CD1c-positive myeloid dendritic cell (primary cell): ENCODE results near the gene LMAN1L.

Experiments used
- DNase-seq: peaks from one replicate; pipeline ENCODE4 v3.0.0-alpha.2; 2016; ENCODE audit errors: extremely low spot score

LMAN1L gene

GRCh38 chr15:74812533-74812932 is at the start of gene LMAN1L:
Gene LMAN1L (plus strand): TSS chr15:74812835. CDS start chr15:74812855, 20 bp downstream.
- DNase-seq, result no peak

GRCh38 chr15:74763416-74763815 is 49.2 kb upstream of the LMAN1L start:
- DNase-seq, result no peak

- no peak for DNase-seq
These were observed 45.2 kb upstream of the LMAN1L start for GRCh38 chr15:74767167-74768098.

GRCh38 chr15:74768099-74768770 is 44.4 kb upstream of the LMAN1L start:
- no peak for DNase-seq

GRCh38 chr15:74768771-74769342 is 43.8 kb upstream of the LMAN1L start:
- DNase-seq, result peak; percentile 79

GRCh38 chr15:74769463-74770025 is 43.1 kb upstream of the LMAN1L start:
- no peak for DNase-seq

GRCh38 chr15:74770211-74770903 is 42.3 kb upstream of the LMAN1L start:
- no peak for DNase-seq

- no peak for DNase-seq
These were observed 39.3 kb upstream of the LMAN1L start for GRCh38 chr15:74773329-74773728.

GRCh38 chr15:74773731-74774252 is 38.8 kb upstream of the LMAN1L start:
- DNase-seq, result no peak

- DNase-seq, result peak; percentile 54
These were observed 37.5 kb upstream of the LMAN1L start for GRCh38 chr15:74775132-74775562.

GRCh38 chr15:74775894-74776293 is 36.7 kb upstream of the LMAN1L start:
- no peak for DNase-seq

- DNase-seq, result peak; percentile 83
These were observed 35.5 kb upstream of the LMAN1L start for GRCh38 chr15:74776821-74777768.

GRCh38 chr15:74777769-74778598 is 34.7 kb upstream of the LMAN1L start:
- peak; percentile 41 for DNase-seq

GRCh38 chr15:74778599-74778970 is 34.0 kb upstream of the LMAN1L start:
- DNase-seq, result no peak

GRCh38 chr15:74779162-74779648 is 33.4 kb upstream of the LMAN1L start:
- DNase-seq, result no peak

- DNase-seq, result peak; percentile 83
These were observed 31.9 kb upstream of the LMAN1L start for GRCh38 chr15:74780523-74781430.

GRCh38 chr15:74781431-74782258 is 31.0 kb upstream of the LMAN1L start, which contains the start of gene CSK:
Gene CSK (plus strand): TSS chr15:74782080. CDS start chr15:74798298, 16,218 bp downstream.
- peak; percentile 93 for DNase-seq
